ENCODE data around the gene EEPD1.
"Not testable (repeated sequence)": the region's sequence is repeated elsewhere in the genome, so short reads cannot be mapped to it uniquely, and the experiment has no call there.

EEPD1 gene

DNA sequence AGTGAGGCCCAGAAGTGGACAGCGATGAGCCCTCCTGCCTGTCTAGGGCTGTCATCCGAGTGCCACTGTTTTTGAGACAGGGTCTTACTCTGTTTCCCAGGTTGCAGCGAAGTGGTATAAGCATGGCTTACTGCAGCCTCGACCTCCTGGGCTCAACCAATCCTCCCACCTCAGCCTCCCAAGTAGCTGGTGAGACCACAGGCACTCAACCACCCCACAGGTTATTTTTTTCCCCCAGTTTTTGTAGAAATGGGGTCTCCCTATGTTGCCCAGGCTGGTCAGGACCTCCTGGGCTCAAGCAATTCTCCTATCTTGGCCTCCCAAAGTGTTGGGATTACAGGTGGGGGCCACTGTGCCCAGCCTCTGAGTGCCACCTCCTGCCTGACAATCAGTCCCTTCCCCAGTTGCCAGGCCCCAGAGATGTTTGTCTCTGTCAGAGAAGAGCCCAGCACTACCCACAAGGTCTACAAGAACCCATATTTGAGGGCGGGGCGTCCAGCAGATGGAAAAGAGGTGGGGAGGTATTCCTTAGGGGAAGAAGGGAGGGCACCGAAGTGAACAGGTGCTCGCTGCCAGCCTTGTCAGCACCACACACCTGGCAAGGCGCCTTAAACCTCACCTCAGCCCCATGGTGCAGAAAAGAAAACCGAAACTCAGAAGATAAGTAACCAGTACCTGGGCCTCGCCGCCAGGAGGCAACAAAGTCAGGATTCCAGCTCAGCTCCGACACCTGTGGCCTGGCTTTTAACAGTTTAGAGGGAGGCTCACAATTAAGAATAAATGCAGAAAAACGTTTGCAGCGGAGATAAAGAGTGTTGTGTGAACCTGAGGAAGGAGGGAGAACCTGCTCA is 159.2 kb downstream of the EEPD1 start:
- Histone ChIP-seq H3K36me3 (ENCODE audit: control insufficient read depth, insufficient read depth, low read length, severe bottlenecking) (no peaks in the 10 kb centered on the region), H3K4me1 (ENCODE audit: control insufficient read depth, insufficient read depth, low read length) (peaks cover 3% of the 10 kb centered on the region), H3K9ac (ENCODE audit: low read length) (no peak overlapping the region), H3K27me3 (replicated peaks; ENCODE audit: control insufficient read depth, insufficient read depth, low read length) (peaks cover 4% of the 10 kb centered on the region), H3K4me3 (ENCODE audit: low read length) (no peak overlapping the region), H3K9me3 (ENCODE audit: control insufficient read depth, low read length) (no peaks in the 10 kb centered on the region)
- no peak for DNase-seq (ENCODE audit: low read depth)

GRCh38 chr7:36312915-36313334 is 159.9 kb downstream of the EEPD1 start:
- no peak for DNase-seq (ENCODE audit: low read depth)
- no peak overlapping the region for H3K4me3 ChIP-seq (ENCODE audit: low read length)
- no peaks in the 10 kb centered on the region for H3K36me3 ChIP-seq (ENCODE audit: control insufficient read depth, insufficient read depth, low read length, severe bottlenecking)
- peaks cover 4% of the 10 kb centered on the region for H3K27me3 ChIP-seq (replicated peaks; ENCODE audit: control insufficient read depth, insufficient read depth, low read length)
- H3K4me1 ChIP-seq (ENCODE audit: control insufficient read depth, insufficient read depth, low read length): peaks cover 8% of the 10 kb centered on the region
- H3K9ac ChIP-seq (ENCODE audit: low read length): no peak overlapping the region
- H3K9me3 ChIP-seq (ENCODE audit: control insufficient read depth, low read length): no peaks in the 10 kb centered on the region

GRCh38 chr7:36313607-36314006 is 160.6 kb downstream of the EEPD1 start:
- Histone ChIP-seq H3K4me3 (ENCODE audit: low read length) (no peak overlapping the region), H3K36me3 (ENCODE audit: control insufficient read depth, insufficient read depth, low read length, severe bottlenecking) (no peaks in the 10 kb centered on the region), H3K9ac (ENCODE audit: low read length) (no peak overlapping the region), H3K27me3 (replicated peaks; ENCODE audit: control insufficient read depth, insufficient read depth, low read length) (peaks cover 4% of the 10 kb centered on the region), H3K9me3 (ENCODE audit: control insufficient read depth, low read length) (no peaks in the 10 kb centered on the region), H3K4me1 (ENCODE audit: control insufficient read depth, insufficient read depth, low read length) (peaks cover 8% of the 10 kb centered on the region)
- no peak for DNase-seq (ENCODE audit: low read depth)

DNA sequence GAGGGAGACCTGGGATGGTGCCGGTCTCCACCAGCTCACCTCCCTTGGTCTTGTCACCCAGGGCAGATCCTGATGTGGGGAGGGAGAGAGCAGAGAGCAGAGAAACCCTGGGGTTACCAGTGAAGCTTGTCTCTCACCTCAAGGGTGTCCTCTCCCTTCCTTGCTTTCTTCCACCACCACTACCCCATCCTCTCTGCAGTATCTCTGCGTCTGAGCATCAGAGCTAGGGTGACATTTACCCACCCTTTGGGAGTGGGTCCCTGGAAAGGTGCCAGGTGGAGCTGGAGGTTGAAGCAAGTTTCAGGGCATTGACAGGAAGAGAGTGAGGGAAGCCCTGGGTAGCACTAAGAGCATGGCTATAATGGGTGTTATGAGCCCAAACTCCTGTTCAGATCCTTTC is 161.4 kb downstream of the EEPD1 start:
- H3K4me3 ChIP-seq (ENCODE audit: low read length): no peak overlapping the region
- DNase-seq (ENCODE audit: low read depth): no peak
- H3K9ac ChIP-seq (ENCODE audit: low read length): no peak overlapping the region
- peaks cover 8% of the 10 kb centered on the region for H3K4me1 ChIP-seq (ENCODE audit: control insufficient read depth, insufficient read depth, low read length)
- H3K36me3 ChIP-seq (ENCODE audit: control insufficient read depth, insufficient read depth, low read length, severe bottlenecking): no peaks in the 10 kb centered on the region
- no peaks in the 10 kb centered on the region for H3K9me3 ChIP-seq (ENCODE audit: control insufficient read depth, low read length)
- H3K27me3 ChIP-seq (replicated peaks; ENCODE audit: control insufficient read depth, insufficient read depth, low read length): peaks cover 4% of the 10 kb centered on the region

GRCh38 chr7:36315309-36315944 is 162.4 kb downstream of the EEPD1 start:
- peaks cover 4% of the 10 kb centered on the region for H3K27me3 ChIP-seq (replicated peaks; ENCODE audit: control insufficient read depth, insufficient read depth, low read length)

GRCh38 chr7:36316319-36316718 is 163.3 kb downstream of the EEPD1 start:
- Histone ChIP-seq H3K9me3 (ENCODE audit: control insufficient read depth, low read length) (no peaks in the 10 kb centered on the region), H3K27me3 (replicated peaks; ENCODE audit: control insufficient read depth, insufficient read depth, low read length) (peaks cover 5% of the 10 kb centered on the region), H3K36me3 (ENCODE audit: control insufficient read depth, insufficient read depth, low read length, severe bottlenecking) (no peaks in the 10 kb centered on the region), H3K4me3 (ENCODE audit: low read length) (no peak overlapping the region), H3K9ac (ENCODE audit: low read length) (no peak overlapping the region), H3K4me1 (ENCODE audit: control insufficient read depth, insufficient read depth, low read length) (peaks cover 8% of the 10 kb centered on the region)
- DNase-seq (ENCODE audit: low read depth): no peak

More at GRCh38 chr7:36315309-36315944, 162.4 kb downstream of the EEPD1 start:
- no peaks in the 10 kb centered on the region for H3K9me3 ChIP-seq (ENCODE audit: control insufficient read depth, low read length)
- no peak overlapping the region for H3K9ac ChIP-seq (ENCODE audit: low read length)
- peaks cover 8% of the 10 kb centered on the region for H3K4me1 ChIP-seq (ENCODE audit: control insufficient read depth, insufficient read depth, low read length)
- no peak for DNase-seq (ENCODE audit: low read depth)
- H3K4me3 ChIP-seq (ENCODE audit: low read length): no peak overlapping the region
- H3K36me3 ChIP-seq (ENCODE audit: control insufficient read depth, insufficient read depth, low read length, severe bottlenecking): no peaks in the 10 kb centered on the region

DNA sequence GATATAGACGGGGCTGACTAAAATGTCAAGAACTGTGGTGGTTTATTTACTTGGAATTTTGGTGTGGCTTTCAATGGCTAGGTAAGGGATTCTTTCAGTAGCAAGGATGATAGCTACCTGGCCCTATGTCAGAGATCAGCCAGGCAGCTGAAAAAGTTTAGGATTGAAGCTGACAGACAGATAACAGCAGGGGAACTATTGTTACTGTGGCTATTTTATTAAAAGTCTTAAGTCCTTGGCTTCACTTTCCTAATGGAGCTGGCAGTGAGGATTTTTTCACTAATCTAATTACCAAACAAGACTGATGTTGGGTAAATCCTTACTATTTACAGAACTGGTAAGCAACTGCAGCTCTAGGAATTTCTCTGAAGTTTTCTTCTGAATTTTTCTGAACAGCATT is 164.2 kb downstream of the EEPD1 start:
- peaks cover 12% of the 10 kb centered on the region for H3K27me3 ChIP-seq (replicated peaks; ENCODE audit: control insufficient read depth, insufficient read depth, low read length)
- H3K4me3 ChIP-seq (ENCODE audit: low read length): no peak overlapping the region
- H3K36me3 ChIP-seq (ENCODE audit: control insufficient read depth, insufficient read depth, low read length, severe bottlenecking): no peaks in the 10 kb centered on the region
- no peak for DNase-seq (ENCODE audit: low read depth)
- H3K4me1 ChIP-seq (ENCODE audit: control insufficient read depth, insufficient read depth, low read length): peaks cover 8% of the 10 kb centered on the region
- no peaks in the 10 kb centered on the region for H3K9me3 ChIP-seq (ENCODE audit: control insufficient read depth, low read length)
- H3K9ac ChIP-seq (ENCODE audit: low read length): no peak overlapping the region

DNA sequence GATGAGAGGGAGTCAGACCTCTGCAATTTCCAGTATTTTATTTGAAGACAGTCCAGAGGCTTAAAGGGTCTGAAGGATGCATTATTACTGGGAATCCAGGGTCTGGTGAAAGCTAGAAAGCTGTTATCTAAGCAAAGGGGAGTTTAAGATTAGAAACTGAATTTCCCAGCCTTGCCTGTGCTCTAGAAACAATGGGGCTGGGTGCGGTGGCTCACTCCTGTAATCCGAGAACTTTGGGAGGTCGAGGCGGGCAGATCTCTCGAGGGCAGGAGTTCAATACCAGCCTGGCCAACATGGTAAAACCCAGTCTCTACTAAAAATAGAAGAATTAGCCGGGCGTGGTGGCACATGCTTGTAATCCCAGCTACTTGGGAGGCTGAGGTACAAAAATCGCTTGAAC is 165.1 kb downstream of the EEPD1 start:
- DNase-seq (ENCODE audit: low read depth): no peak
- Histone ChIP-seq H3K4me3 (ENCODE audit: low read length) (no peak overlapping the region), H3K36me3 (ENCODE audit: control insufficient read depth, insufficient read depth, low read length, severe bottlenecking) (no peaks in the 10 kb centered on the region), H3K9ac (ENCODE audit: low read length) (no peak overlapping the region), H3K4me1 (ENCODE audit: control insufficient read depth, insufficient read depth, low read length) (peaks cover 8% of the 10 kb centered on the region), H3K9me3 (ENCODE audit: control insufficient read depth, low read length) (no peaks in the 10 kb centered on the region), H3K27me3 (replicated peaks; ENCODE audit: control insufficient read depth, insufficient read depth, low read length) (peaks cover 12% of the 10 kb centered on the region)

DNA sequence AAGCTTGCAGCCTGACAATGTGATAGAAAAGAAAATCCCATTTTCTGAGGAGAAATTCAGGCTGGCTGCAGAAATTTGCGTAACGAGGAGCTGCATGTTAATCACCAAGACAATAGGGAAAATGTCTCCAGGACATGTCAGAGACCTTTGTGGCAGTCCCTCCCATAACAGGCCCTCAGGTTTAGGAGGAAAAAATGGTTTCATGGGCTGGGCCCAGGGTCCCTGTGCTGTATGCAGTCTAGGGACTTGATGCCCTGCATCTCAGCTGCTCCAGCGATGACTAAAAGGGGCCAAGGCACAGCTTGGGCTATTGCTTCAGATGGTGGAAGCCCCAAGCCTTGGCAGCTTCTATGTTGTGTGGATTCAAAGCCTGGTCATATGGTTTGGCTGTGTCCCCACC is 168.2 kb downstream of the EEPD1 start:
- H3K9me3 ChIP-seq (ENCODE audit: control insufficient read depth, low read length); H3K4me3 ChIP-seq (ENCODE audit: low read length); H3K9ac ChIP-seq (ENCODE audit: low read length); H3K36me3 ChIP-seq (ENCODE audit: control insufficient read depth, insufficient read depth, low read length, severe bottlenecking); H3K27me3 ChIP-seq (replicated peaks; ENCODE audit: control insufficient read depth, insufficient read depth, low read length); DNase-seq (ENCODE audit: low read depth): not testable (repeated sequence)
- H3K4me1 ChIP-seq (ENCODE audit: control insufficient read depth, insufficient read depth, low read length): peaks cover 14% of the 10 kb centered on the region

- no peaks in the 10 kb centered on the region for H3K36me3 ChIP-seq (ENCODE audit: control insufficient read depth, insufficient read depth, low read length, severe bottlenecking)
- H3K27me3 ChIP-seq (replicated peaks; ENCODE audit: control insufficient read depth, insufficient read depth, low read length): no peaks in the 10 kb centered on the region
- no peak for DNase-seq (ENCODE audit: low read depth)
- no peaks in the 10 kb centered on the region for H3K4me1 ChIP-seq (ENCODE audit: control insufficient read depth, insufficient read depth, low read length)
- no peaks in the 10 kb centered on the region for H3K9me3 ChIP-seq (ENCODE audit: control insufficient read depth, low read length)
- H3K9ac ChIP-seq (ENCODE audit: low read length): no peak overlapping the region
- no peak overlapping the region for H3K4me3 ChIP-seq (ENCODE audit: low read length)
These were observed 183.3 kb downstream of the EEPD1 start for GRCh38 chr7:36336390-36336789.

GRCh38 chr7:36338256-36338655 is 185.2 kb downstream of the EEPD1 start:
- DNase-seq (ENCODE audit: low read depth): no peak
- no peak overlapping the region for H3K4me3 ChIP-seq (ENCODE audit: low read length)
- H3K4me1 ChIP-seq (ENCODE audit: control insufficient read depth, insufficient read depth, low read length): no peaks in the 10 kb centered on the region
- no peaks in the 10 kb centered on the region for H3K9me3 ChIP-seq (ENCODE audit: control insufficient read depth, low read length)
- no peak overlapping the region for H3K9ac ChIP-seq (ENCODE audit: low read length)
- no peaks in the 10 kb centered on the region for H3K36me3 ChIP-seq (ENCODE audit: control insufficient read depth, insufficient read depth, low read length, severe bottlenecking)
- no peaks in the 10 kb centered on the region for H3K27me3 ChIP-seq (replicated peaks; ENCODE audit: control insufficient read depth, insufficient read depth, low read length)
